ENCODE data around the gene SYT1.

Gene SYT1

GRCh38 chr12:79048962-79049361 is 184.4 kb downstream of the SYT1 start:
- no peak for TF ChIP-seq GATA2 (IDR thresholded peaks at IDR 0.05; ENCODE audit: low read depth, low read length)
- TF ChIP-seq GATA3 (IDR thresholded peaks at IDR 0.05; ENCODE audit: low read depth, low read length): no peak

- TF ChIP-seq GATA2 (IDR thresholded peaks at IDR 0.05; ENCODE audit: low read depth, low read length) (no peak), GATA3 (IDR thresholded peaks at IDR 0.05; ENCODE audit: low read depth, low read length) (no peak)
These were observed 188.8 kb downstream of the SYT1 start for GRCh38 chr12:79053394-79053793.

- TF ChIP-seq GATA2 (IDR thresholded peaks at IDR 0.05; ENCODE audit: low read depth, low read length) (no peak), GATA3 (IDR thresholded peaks at IDR 0.05; ENCODE audit: low read depth, low read length) (no peak)
These were observed 191.5 kb downstream of the SYT1 start for GRCh38 chr12:79055926-79056674.

- no peak for TF ChIP-seq GATA2 (IDR thresholded peaks at IDR 0.05; ENCODE audit: low read depth, low read length)
- TF ChIP-seq GATA3 (IDR thresholded peaks at IDR 0.05; ENCODE audit: low read depth, low read length): no peak
These were observed 192.2 kb downstream of the SYT1 start for GRCh38 chr12:79056775-79057174.

- TF ChIP-seq GATA3 (IDR thresholded peaks at IDR 0.05; ENCODE audit: low read depth, low read length) (no peak), GATA2 (IDR thresholded peaks at IDR 0.05; ENCODE audit: low read depth, low read length) (no peak)
These were observed 193.0 kb downstream of the SYT1 start for GRCh38 chr12:79057540-79057939.

- TF ChIP-seq GATA3 (IDR thresholded peaks at IDR 0.05; ENCODE audit: low read depth, low read length): 0 out of 2 replicates have a peak, but pooled peaks have one; percentile 33
- peak; percentile 48; the same call in 1 of the 2 replicates for TF ChIP-seq GATA2 (IDR thresholded peaks at IDR 0.05; ENCODE audit: low read depth, low read length)
These were observed 193.8 kb downstream of the SYT1 start for GRCh38 chr12:79058342-79058741.

- TF ChIP-seq GATA2 (IDR thresholded peaks at IDR 0.05; ENCODE audit: low read depth, low read length) (no peak), GATA3 (IDR thresholded peaks at IDR 0.05; ENCODE audit: low read depth, low read length) (no peak)
These were observed 195.0 kb downstream of the SYT1 start for GRCh38 chr12:79059557-79059956.

- TF ChIP-seq GATA2 (IDR thresholded peaks at IDR 0.05; ENCODE audit: low read depth, low read length) (no peak), GATA3 (IDR thresholded peaks at IDR 0.05; ENCODE audit: low read depth, low read length) (no peak)
These were observed 198.7 kb downstream of the SYT1 start for GRCh38 chr12:79063258-79063657.

- TF ChIP-seq GATA2 (IDR thresholded peaks at IDR 0.05; ENCODE audit: low read depth, low read length) (no peak), GATA3 (IDR thresholded peaks at IDR 0.05; ENCODE audit: low read depth, low read length) (no peak)
These were observed 203.4 kb downstream of the SYT1 start for GRCh38 chr12:79067977-79068376.

- TF ChIP-seq GATA2 (IDR thresholded peaks at IDR 0.05; ENCODE audit: low read depth, low read length) (no peak), GATA3 (IDR thresholded peaks at IDR 0.05; ENCODE audit: low read depth, low read length) (no peak)
These were observed 204.4 kb downstream of the SYT1 start for GRCh38 chr12:79069009-79069408.

- TF ChIP-seq GATA2 (IDR thresholded peaks at IDR 0.05; ENCODE audit: low read depth, low read length) (no peak), GATA3 (IDR thresholded peaks at IDR 0.05; ENCODE audit: low read depth, low read length) (no peak)
These were observed 206.9 kb downstream of the SYT1 start for GRCh38 chr12:79071498-79071897.

GRCh38 chr12:79073506-79073905 is 208.9 kb downstream of the SYT1 start:
- TF ChIP-seq GATA3 (IDR thresholded peaks at IDR 0.05; ENCODE audit: low read depth, low read length) (no peak), GATA2 (IDR thresholded peaks at IDR 0.05; ENCODE audit: low read depth, low read length) (no peak)

GRCh38 chr12:79082595-79082994 is 218.0 kb downstream of the SYT1 start:
- TF ChIP-seq GATA3 (IDR thresholded peaks at IDR 0.05; ENCODE audit: low read depth, low read length): no peak
- no peak for TF ChIP-seq GATA2 (IDR thresholded peaks at IDR 0.05; ENCODE audit: low read depth, low read length)

GRCh38 chr12:79083181-79083580 is 218.6 kb downstream of the SYT1 start:
- TF ChIP-seq GATA2 (IDR thresholded peaks at IDR 0.05; ENCODE audit: low read depth, low read length): no peak
- TF ChIP-seq GATA3 (IDR thresholded peaks at IDR 0.05; ENCODE audit: low read depth, low read length): no peak

GRCh38 chr12:79085106-79085682 is 220.6 kb downstream of the SYT1 start:
- TF ChIP-seq GATA2 (IDR thresholded peaks at IDR 0.05; ENCODE audit: low read depth, low read length): no peak
- TF ChIP-seq GATA3 (IDR thresholded peaks at IDR 0.05; ENCODE audit: low read depth, low read length): no peak
